HG03045 (cell line): ENCODE data around the gene APOL2.
"Not testable (repeated sequence)": the region's sequence is repeated elsewhere in the genome, so short reads cannot be mapped to it uniquely, and the experiment has no call there.

Experiments
- ATAC-seq: cut with Tn5 transposase; IDR thresholded peaks from one replicate; pipeline ENCODE4 v1.9.1; 2021; ENCODE audit warnings: mild to moderate bottlenecking, moderate library complexity; ENCODE audit not compliant: unreplicated experiment

Gene APOL2

DNA sequence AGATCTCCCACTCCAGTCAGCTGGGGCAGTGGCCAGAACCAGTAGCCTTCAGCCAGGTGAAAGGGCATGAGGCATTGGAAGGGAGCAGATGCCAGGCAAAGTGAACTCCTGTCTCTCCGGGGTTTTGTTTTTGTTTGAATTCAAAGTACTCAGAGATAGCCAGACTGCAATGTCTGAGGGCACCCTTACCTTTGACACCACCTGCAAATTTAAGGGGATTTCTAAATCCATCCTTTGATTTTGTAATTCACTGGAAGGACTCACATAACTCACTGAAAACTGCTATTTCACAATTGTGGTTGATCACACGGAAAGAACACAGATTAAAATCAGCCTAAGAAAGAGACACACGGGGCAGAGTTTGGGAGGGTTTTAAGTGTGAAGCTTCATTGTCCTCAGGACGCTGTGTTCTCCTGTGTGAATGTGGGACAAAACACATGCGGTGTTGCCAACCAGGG is 23.9 kb upstream of the APOL2 start:
- ATAC-seq = not testable (repeated sequence)

DNA sequence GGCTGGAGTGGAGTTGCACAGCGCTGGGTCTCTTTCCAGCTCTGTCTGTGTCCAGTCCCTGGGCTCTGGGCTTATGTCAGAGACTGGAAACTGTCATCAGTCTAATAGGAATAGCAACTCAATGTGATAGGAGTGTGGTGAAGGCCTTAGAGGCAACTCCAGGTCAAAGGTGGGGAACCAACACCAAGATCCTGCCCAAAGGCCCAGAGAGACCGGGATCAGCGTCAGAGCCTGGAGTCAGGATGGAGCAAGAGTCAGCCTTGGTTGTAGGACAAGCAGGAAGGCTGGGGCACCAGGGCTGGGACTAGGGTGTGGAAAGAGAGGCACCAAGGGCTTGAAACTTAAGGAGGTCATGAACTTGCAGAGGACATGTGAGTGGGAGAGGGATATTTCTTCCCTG is 23.0 kb upstream of the APOL2 start:
- not testable (repeated sequence) for ATAC-seq

DNA sequence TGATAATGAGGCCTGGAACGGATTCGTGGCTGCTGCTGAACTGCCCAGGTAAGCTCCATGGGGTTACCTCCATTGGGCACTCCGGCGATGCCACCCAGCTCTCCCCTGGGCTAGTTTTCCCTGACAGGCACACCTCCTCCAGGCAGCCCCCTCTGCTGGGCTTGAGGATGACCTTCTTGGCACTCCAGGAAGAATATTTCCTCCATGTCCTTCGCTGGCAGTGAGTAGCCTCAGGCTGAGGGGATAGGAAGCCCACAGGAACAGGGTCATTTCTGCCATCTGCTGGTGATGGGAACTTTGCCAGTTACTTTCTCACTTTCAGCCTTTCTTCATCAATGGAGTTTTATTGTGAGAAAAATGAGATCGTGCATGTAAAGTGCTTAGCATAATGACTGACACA is 22.3 kb upstream of the APOL2 start:
- ATAC-seq = not testable (repeated sequence)

DNA sequence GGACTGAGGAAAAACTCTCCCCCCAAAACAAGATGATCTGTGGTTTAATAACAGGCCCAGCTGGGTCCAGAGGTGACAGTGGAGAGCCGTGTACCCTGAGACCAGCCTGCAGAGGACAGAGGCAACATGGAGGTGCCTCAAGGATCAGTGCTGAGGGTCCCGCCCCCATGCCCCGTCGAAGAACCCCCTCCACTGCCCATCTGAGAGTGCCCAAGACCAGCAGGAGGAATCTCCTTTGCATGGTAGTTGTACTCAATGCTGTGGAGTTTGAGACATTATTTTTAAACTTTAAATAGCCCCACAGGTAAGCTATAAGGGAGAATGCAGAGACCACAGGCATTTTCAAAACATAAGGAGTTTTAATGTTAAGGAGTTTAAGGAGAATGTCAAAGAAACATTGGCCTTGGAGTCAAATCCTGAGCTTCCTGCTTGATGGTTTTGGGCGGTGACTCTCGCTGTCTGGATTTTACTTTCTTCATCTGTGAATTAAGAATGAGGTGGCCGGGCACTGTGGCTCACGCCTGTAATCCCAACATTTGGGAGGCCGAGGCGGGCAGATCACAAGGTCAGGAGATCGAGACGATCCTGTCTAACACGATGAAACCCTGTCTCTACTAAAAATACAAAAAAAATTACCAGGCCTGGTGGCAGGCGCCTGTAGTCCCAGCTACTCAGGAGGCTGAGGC is 20.4 kb upstream of the APOL2 start:
- no peak for ATAC-seq

DNA sequence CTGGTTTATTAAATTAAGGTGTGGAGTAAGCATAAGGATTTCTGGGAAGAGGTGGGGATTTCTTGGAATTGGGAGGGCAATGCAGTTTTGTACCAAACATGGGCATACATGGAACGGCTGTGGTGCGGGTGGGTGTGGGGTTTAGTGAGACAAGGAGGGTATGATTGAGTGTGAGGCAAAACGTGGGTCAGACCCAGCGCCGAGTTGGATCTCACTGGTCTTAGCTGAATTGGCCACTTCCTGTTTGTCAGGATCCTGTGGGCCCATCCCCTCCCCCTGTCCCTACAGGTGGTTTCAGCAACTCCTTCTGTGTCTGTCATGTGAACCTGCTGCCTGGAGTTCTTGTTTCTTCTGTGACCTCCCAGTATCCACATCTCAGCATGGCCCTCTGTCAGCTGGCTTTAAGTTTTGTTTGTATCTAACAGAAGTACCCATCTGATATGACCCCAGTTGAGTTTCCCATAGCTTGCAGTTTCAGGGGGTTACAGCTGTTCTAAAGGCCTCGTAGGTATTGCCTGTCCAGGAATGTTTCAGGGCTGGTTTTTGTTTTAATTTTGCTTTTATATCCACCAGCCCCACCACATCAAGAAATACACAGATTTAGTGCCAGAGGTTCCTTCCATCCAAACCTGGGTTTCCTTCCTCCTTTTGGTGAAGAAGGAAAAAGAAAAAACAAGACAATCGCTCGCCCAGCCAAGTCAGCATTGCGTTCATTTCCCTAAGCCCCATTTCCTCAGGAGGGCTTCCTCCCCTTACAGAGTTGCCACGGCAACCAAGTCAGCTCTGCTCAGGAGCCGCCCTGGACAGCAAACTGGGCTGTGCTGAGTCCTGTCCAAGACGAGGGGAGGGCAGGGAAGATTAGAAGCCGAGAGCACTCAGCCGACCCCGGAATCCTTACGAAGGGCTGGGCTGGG is 19.6 kb upstream of the APOL2 start:
- no peak for ATAC-seq

DNA sequence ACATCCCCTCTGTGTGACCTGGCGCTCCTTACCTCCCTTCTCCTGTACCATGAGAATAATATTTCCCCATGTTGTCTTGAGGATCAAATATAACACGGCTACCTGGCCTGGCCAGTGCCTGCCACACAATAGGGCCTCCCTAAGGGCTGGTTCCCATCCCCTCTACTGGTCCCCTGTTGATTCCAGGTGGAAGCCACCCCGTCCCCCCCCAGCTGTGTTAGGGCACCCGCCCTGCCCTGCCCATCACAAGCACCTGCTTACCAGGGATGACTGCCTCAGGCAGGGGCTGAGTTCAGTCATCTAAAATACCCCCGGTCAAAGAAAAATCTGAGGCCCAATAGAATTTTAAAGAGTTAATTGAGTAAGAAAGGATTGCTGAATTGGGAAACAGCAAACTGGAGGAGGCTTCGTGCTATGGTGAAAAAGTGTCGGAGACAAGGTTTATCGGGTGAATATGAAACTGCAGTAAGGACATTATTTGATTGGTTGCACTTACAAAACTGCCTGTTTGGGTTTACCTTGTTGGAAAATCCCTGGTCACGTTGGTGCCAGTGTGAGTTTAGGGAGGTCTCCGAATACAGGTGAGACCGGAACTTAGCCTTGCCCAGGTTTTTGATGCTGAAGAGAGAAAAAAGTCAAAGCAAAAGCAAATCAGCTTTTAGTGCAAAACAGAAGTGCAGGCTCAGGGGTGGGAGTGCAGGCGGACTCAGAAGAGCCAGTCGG is 18.8 kb upstream of the APOL2 start:
- no peak for ATAC-seq

DNA sequence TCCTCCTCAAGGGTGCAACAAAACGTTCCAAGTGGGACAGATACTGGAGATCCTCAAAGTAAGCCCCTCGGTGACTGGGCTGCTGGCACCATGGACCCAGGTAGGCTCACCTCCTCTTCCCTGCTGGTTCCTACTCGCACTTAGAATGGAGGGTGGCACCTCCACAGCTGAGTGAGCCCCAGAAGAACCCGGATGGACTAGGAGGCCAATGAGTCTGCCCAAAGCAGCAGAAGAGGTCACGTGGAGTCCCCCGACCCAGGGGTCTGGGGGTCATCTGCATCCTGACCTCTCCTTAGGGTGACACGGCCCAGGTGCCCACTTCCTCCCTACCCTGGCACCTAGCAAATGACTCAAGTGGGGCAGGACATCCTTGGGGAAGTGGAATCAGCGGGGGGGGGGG is 18.0 kb upstream of the APOL2 start:
- ATAC-seq = no peak

DNA sequence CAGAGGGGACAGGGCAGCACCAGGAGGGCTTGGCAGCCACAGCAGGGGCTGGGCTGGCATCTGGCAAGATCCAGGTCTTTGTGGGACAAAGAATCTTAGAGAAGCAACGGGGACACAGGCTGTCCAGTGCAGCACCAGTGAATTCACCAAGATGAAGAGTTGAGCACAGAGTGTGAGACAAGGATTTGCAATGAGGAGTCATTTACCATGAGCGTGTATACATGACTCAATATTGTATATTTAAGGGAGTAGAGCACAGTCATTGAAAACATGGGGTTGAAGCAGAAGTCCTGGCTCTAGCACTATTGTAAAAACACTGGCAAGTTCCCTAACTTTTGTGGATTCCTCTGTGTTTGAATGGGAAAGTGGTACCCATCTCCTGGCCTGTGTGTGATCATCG is 17.2 kb upstream of the APOL2 start:
- ATAC-seq = no peak

DNA sequence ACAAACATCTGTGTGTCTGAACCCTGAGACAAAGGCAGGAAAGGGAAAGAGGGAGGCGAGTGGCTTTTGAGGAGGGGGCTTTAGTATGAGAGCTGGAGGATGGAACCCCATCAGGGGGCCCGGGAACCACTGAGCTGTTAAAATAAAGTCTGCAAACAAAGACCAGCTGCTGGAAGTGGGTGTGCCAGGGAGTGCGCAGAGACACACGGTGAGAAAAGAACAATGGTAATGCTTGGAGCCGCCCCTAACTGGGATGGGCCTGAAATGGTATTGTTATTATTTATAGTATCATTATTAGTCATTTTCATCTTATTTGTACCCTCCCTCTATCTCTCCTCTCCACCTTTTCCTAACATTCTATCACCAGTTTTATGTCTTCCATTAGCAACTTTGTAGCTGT is 16.2 kb upstream of the APOL2 start:
- ATAC-seq = not testable (repeated sequence)

DNA sequence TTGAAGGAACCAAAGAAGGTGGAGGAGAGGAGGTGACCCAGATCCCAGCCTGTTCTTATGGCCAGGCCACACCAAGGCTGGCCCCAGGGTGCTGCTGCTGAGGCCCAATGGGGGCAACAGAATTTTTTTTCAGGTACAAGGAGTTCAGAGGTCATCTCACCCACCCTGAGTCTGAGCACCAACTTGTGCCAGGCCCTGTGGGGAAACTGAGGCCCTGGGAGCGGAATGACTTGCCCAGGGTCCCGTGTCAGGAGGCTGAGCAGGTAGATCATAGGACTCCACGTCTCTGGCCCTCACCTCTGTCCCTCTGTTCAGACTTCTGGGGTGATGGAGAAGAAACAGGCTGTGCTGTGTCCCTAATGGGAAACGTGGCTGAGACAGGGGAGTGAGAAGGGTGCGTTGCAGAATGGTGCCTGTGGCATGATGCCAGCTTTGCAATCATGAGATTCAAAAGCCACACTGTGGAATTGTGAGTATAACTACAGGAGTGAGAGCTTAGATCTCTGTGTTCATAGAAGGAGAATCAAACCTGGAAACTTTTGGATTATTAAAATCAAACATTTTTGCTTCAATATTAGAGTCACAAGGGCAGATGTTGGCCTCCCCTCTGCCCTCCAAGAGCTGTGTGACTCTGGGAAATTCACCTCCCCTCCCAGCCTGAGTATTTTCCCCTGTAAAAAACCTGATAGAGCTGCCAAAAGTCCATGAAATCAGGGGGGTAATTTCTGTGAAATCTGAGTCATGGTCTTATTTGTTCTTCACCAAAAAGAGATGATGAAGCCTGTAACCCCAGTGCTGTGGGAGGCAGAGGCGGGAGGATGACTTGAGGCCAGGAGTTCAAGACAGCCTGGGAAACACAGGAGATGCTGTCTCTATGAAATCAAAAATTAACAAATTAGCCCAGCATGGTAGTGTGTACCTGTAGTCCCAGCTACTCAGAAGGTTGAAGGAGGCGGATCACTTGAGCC is 14.5 kb upstream of the APOL2 start:
- ATAC-seq = no peak

DNA sequence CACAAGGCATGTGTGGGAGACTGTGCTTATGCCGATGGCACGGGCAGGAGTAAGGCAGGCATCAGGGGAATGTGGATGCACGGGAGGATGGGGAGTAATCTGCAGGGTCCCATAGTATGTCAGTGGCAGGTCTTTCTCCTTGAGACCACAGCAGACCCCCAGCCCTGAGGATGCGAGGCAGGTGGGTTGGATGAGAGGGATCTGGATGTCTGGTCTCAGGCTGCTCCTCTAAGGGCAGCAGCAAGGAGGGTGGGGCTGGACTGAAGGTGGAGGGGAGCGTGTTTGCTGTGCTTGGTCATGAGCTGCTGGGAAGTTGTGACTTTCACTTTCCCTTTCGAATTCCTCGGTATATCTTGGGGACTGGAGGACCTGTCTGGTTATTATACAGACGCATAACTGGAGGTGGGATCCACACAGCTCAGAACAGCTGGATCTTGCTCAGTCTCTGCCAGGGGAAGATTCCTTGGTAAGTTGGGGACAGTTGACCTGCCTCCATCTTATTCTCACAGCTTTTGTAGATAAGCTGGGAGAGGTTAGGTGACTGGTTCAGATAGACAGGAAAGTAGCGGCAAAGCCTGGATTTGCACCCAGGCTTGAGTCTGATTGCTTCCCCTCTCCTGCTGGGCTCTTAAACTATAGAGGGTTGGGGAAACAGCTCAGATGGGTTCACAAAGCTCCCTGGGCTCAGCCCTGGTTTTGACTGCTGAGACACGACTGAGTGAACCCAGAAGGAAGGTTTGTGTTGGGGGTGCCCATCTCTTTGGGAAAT is 13.6 kb upstream of the APOL2 start, which contains the start of gene APOL1:
Gene APOL1 (plus strand): TSS at position 380 of the 769 bp plus-strand sequence. CDS start 1,823 bp downstream, outside the sequence.
- no peak for ATAC-seq

DNA sequence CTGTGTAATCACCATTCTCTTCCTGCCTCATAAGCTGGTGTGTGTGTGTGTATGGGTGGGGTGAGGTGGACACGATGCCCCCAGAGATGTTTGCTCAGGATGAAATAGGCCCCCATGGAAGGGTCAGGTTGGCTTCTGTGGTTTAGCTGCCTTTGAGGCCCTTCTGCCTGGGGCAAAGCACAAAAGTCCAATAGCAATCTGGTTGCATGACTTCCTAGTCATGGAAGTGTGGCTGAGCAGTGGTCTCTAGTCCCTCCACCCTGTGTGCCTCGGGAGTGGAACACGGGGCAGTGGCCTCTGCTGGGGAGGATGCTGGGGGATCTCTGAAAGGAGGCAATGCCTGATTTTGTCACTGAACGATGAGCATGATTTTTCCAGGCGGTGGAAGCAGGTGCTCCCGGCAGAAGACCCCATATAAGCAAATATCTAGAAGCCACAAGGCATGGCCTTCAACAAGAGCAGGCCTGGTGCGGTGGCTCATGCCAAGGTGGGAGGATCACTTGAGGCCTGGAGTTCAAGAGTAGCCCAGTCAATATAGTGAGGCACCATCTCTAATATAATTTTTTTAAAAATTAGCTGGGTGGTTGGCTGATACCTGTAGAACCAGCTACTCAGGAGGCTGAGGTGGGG is 12.8 kb upstream of the APOL2 start:
- ATAC-seq = not testable (repeated sequence)

DNA sequence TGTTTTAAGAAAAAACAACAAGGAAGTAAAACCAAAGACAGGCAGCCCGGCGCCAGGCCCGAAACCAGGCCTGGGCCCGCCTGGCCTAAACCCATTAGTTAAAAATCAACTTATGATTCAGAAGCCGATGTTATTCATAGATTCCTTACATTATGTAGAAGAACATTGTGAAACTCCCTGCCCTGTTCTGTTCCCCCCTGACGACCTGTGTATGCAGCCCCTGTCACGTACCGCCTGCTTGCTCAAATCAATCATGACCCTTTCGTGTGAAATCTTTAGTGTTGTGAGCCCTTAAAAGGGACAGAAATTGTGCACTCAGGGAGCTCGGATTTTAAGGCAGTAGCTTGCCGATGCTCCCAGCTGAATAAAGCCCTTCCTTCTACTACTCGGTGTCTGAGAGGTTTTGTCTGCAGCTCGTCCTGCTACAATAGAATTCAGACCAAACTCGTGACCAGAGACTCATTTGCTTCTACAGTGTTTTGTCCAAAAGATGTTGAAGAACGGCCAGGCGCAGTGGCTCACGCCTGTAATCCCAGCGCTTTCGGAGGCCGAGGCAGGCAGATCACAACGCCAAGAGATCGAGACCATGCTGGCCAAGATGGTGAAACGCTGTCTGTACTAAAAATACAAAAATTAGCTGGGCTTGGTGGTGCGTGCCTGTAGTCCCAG is 11.1 kb upstream of the APOL2 start:
- not testable (repeated sequence) for ATAC-seq

DNA sequence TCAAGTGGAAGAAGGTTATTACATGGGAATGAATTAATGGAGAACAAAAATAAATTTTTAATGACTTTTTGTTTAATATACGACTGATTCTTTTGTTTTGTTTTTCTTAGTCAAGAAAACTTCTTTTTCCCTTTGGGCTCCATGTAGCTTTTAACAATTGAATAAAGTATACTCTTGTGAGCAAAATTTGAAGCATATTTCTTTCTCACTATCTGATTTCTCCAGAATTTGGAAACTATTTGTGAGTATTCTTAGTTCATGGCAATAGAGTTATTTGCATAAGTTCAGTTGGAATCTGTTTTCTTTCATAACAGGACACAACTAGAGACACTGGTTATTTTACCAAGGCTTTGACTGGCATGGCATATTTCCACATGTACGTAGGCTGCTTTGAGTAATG is 9.8 kb upstream of the APOL2 start:
- ATAC-seq = no peak

DNA sequence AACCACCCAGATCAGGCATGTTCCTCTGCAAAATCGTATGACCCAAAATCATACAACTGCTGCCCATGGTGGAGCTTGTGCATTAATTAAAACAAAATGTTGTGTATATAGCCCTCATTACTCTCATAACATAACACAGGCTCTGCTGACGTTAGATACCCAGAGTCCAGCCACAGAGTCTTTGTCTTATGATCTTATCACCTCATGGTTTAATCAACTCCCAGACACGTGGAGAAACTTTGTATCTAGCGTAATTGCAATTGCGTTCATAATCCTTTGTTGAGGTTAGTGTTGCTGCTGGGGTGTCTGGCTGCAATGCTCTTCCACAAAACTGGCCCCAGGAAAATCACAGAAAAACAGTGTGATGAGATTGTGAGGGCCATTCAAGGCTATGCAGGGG is 8.6 kb upstream of the APOL2 start:
- no peak for ATAC-seq

DNA sequence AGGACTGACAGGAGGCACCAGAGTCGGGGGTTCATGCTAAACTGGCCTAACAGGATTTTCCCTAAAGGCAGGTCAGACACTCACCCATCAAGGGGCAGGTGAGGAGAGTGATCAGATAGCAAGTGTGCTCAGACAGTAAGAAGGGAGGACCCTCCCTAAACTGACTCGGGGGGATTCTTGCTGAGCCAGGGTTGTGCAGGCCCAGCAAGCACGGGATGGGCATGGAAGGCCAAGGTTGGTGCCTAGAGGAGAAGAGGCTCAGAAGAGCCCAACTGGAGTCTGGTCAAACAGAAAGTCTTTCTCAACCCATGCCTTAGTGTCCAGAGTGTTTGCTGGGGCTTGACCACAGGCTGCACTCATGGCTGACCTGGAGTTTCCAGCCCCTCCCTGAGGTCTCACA is 7.4 kb upstream of the APOL2 start:
- ATAC-seq = no peak

DNA sequence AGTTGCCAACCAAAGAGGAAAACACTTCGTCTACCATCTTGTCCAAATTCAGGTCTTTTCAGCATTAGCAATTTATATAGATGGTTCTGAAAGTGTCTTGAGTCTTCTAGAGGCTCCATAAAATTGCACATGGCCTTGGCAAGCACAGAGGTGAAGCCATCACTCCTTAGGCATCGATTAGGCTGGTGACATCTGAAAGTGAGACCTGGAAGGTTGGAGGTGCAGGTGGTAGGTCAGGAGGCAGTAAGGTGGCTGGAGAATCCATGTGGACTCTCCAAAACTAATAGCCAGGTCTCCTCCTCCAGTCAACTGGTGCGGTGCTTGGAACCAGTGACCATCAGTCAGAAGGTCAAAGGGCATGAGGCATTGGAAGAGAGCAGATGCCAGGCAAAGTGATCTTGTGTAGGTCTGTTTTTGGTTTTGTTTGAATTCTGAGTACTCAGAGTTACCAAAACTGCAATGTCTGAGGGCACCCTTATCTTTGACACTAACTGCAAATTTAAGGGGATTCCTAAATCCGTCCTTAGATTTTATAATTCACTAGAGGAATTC is 6.6 kb upstream of the APOL2 start:
- no peak for ATAC-seq
